Panc1 (cell line): ENCODE measurements around the gene GJB2. TPM values are rescaled to one million over a fixed set of nuclear protein-coding genes. Genes with fewer than 3 reads are reported as not detected.
A peak's percentile ranks its signal among the peaks of the same experiment; 100 is the strongest.

Source experiments
- ATAC-seq: fragments of 200-7000 bp; cut with Tn5 transposase; 2 replicates; pipeline ENCODE4 v1.9.1; 2020; ENCODE audit warnings: mild to moderate bottlenecking, moderate library complexity
- BruUV-seq: library from RNA; stranded (reverse); fragments of 400-500 nt; replicated peaks from 2 replicates; lab custom pipeline; 2021; lab: Mats Ljungman, UMichigan
- CTCF ChIA-PET: fragments of 300-600 bp; sonication (Branson Sonifier 250); formaldehyde crosslinking; loops from one replicate; lab custom pipeline; 2022; ENCODE audit warnings: antibody characterized with exemption; lab: Charles Lee
- POLR2A ChIA-PET: fragments of 300-600 bp; sonication (Branson Sonifier 250); formaldehyde crosslinking; loops from one replicate; lab custom pipeline; 2022; ENCODE audit warnings: antibody characterized with exemption; lab: Charles Lee
- DNase-seq: peaks from one replicate; pipeline ENCODE4 v3.0.0-alpha.2; 2010; ENCODE audit warnings: low read depth, low spot score
- H3K27ac ChIP-seq: 2 replicates; pipeline ENCODE4 v1.5.1; 2011; ENCODE audit warnings: mild to moderate bottlenecking, low read length, inconsistent platforms
- H3K27me3 ChIP-seq: fragments of 200-500 bp; sonication (Bioruptor generic); 2 replicates; pipeline ENCODE4 v1.6.0; 2014; ENCODE audit warnings: low read length, inconsistent platforms; ENCODE audit not compliant: control insufficient read depth, insufficient read depth
- H3K36me3 ChIP-seq: fragments of 200-500 bp; sonication (Bioruptor generic); 2 replicates; pipeline ENCODE4 v1.5.1; 2014; ENCODE audit warnings: inconsistent platforms, mild to moderate bottlenecking, low read length, moderate library complexity; ENCODE audit not compliant: control insufficient read depth, insufficient read depth
- H3K4me1 ChIP-seq: 2 replicates; pipeline ENCODE4 v1.5.1; 2011; ENCODE audit warnings: inconsistent platforms, mild to moderate bottlenecking, low read length, moderate library complexity; ENCODE audit not compliant: control insufficient read depth, insufficient read depth
- H3K4me3 ChIP-seq, 2 experiments: 2 replicates each; pipeline ENCODE4 v1.5.1; 2011 to 2012; ENCODE audit warnings: low read depth in 2 of 2, low read length in 2 of 2, mild to moderate bottlenecking in 2 of 2, inconsistent platforms in 1 of 2, moderate library complexity in 1 of 2
- H3K9me3 ChIP-seq: fragments of 200-500 bp; sonication (Bioruptor generic); 2 replicates; pipeline ENCODE4 v1.5.1; 2014; ENCODE audit warnings: low read depth, mild to moderate bottlenecking, inconsistent platforms, low read length, moderate library complexity; ENCODE audit not compliant: control insufficient read depth, insufficient read depth
- POLR2AphosphoS5 ChIP-seq: IDR thresholded peaks from 2 replicates; pipeline ENCODE4 v1.6.1; 2012; ENCODE audit warnings: mild to moderate bottlenecking, low read depth, low read length, moderate library complexity
- SIN3A ChIP-seq: IDR thresholded peaks from 2 replicates; pipeline ENCODE4 v1.6.1; 2012; ENCODE audit warnings: low read depth, mild to moderate bottlenecking, low read length, moderate library complexity, borderline replicate concordance; ENCODE audit not compliant: insufficient read depth
- TCF7L2 ChIP-seq: IDR thresholded peaks from 2 replicates; pipeline ENCODE4 v1.6.1; 2011; ENCODE audit warnings: mild to moderate bottlenecking, low read depth, low read length, inconsistent platforms
- in situ Hi-C: cut with HindIII; loops from 2 replicates; pipeline ENCODE4 v1.10.0; 2016; ENCODE audit warnings: low sequenced_read_pairs, low pct_unique_long_range_greater_than_20kb
- intact Hi-C: fragments of 100-400 bp; cut with micrococcal nuclease; formaldehyde crosslinking; loops from one replicate; pipeline ENCODE4 v1.10.0; 2022; ENCODE audit not compliant: unreplicated experiment
- total RNA-seq: library from RNA; stranded (reverse); gene quantifications from one replicate; pipeline ENCODE4 v1.2.1, GENCODE V29; 2021; ENCODE audit not compliant: unreplicated experiment
- TF ChIP-seq, protein P1 (sequence below): fragments of 450-650 bp; IDR thresholded peaks from 2 replicates; pipeline ENCODE4 v1.5.1; 2017; ENCODE audit warnings: mild to moderate bottlenecking
- TF ChIP-seq, protein P2 (sequence below), 2 experiments: IDR thresholded peaks; 2 replicates each; pipeline ENCODE4 v1.6.1; 2011 to 2012; ENCODE audit warnings: low read depth in 2 of 2, control low read depth in 1 of 2, low read length in 1 of 2, mild to moderate bottlenecking in 1 of 2, moderate library complexity in 1 of 2; ENCODE audit not compliant: insufficient read depth in 1 of 2

GJB2 gene
- total RNA-seq, 1 experiment from 2014 or later, result 54.2 TPM

DNA sequence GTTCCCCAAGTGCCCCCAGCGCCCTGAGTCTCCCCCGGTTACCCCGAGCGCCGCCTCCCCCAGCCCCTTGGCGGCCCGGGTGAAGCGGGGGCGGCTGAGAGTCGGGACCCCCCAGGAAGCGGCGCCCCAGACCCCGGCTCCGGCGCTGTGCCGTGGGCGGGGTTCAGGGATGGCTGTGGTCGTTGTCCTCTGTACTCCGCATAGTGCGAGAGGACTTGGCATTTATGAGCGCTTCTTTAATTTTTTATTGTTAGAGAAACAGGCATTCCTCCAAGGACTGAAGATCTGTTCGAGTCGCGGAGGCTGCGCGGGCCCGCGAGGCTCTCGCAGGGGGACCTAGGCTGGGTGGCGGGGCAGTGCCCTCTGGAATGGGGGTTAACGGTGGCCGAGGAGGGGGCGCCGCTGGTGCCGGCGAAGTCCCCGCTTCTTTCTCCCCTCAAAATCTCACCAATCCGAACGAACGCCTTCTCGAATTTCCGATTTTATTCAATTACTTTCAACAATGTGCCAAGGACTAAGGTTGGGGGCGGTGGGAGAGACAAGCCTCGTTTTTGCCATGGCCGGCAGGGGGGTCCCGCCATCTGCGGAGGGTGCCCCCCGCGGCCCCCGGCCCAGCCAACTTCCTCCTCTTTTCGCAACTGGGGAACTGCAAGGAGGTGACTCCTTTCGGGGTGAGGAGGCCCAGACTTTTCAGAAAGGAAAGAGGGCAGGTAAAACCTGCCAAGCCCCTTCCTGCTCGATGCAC, 596 bp upstream of the GJB2 start:
- peak; percentile 15; the same call in 1 of the 2 replicates for ATAC-seq
- peak overlapping the region; percentile 43 to 66 for H3K4me3 ChIP-seq
- ChIA-PET CTCF (no interaction called here), POLR2A (no interaction called here)
- H3K27ac ChIP-seq, result no peak overlapping the region
- in situ Hi-C loops, result no loop called here
- H3K4me1 ChIP-seq, result no peaks in the 10 kb centered on the region; the same call in 1 of the 2 replicates
- DNase-seq, result no peak
- intact Hi-C loops, result no loop called here
- H3K36me3 ChIP-seq, result no peaks in the 10 kb centered on the region
- H3K9me3 ChIP-seq, result no peaks in the 10 kb centered on the region
- no TSS peak for BruUV-seq
- TF ChIP-seq, protein P1, sequence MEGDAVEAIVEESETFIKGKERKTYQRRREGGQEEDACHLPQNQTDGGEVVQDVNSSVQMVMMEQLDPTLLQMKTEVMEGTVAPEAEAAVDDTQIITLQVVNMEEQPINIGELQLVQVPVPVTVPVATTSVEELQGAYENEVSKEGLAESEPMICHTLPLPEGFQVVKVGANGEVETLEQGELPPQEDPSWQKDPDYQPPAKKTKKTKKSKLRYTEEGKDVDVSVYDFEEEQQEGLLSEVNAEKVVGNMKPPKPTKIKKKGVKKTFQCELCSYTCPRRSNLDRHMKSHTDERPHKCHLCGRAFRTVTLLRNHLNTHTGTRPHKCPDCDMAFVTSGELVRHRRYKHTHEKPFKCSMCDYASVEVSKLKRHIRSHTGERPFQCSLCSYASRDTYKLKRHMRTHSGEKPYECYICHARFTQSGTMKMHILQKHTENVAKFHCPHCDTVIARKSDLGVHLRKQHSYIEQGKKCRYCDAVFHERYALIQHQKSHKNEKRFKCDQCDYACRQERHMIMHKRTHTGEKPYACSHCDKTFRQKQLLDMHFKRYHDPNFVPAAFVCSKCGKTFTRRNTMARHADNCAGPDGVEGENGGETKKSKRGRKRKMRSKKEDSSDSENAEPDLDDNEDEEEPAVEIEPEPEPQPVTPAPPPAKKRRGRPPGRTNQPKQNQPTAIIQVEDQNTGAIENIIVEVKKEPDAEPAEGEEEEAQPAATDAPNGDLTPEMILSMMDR, result no peak
- H3K27me3 ChIP-seq, result no peaks in the 10 kb centered on the region; the same call in 1 of the 2 replicates

DNA sequence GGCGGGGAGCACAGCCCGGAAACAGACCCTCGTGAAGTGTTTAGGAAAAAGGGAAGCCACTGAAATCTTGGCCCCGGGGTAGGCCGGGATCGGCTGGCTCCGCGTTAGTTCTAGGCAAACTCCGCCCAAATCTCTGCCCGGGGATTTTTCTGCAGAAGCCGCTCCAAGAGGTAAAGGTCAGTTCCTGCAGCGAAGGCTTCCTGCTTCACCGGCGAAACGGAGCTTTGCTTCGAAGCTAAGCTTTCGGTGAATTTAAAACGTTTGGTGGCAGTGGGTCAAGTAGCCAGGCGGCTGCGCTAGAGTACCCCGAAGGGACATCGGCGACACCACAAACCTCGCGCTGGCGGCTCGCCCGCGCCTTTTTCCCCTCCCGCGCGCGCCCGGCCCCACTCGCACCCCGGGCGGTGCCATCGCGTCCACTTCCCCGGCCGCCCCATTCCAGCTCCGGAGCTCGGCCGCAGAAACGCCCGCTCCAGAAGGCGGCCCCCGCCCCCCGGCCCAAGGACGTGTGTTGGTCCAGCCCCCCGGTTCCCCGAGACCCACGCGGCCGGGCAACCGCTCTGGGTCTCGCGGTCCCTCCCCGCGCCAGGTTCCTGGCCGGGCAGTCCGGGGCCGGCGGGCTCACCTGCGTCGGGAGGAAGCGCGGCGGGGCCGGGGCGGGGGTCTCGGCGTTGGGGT, 441 bp downstream of the GJB2 start:
- Histone ChIP-seq H3K4me3 (peak overlapping the region; percentile 43 to 66), H3K36me3 (no peaks in the 10 kb centered on the region; the same call in 1 of the 2 replicates), H3K27ac (peak overlapping the region; percentile 39; the same call in 1 of the 2 replicates), H3K9me3 (no peaks in the 10 kb centered on the region), H3K27me3 (no peaks in the 10 kb centered on the region; the same call in 1 of the 2 replicates), H3K4me1 (no peaks in the 10 kb centered on the region; the same call in 1 of the 2 replicates)
- TF ChIP-seq TCF7L2, result no peak
- TF ChIP-seq, protein P1, result peak; percentile 12; the same call in 1 of the 2 replicates
- intact Hi-C loops (no loop called here), in situ Hi-C loops (no loop called here)
- POLR2A ChIA-PET, result no interaction called here
- no TSS peak for BruUV-seq
- CTCF ChIA-PET, result interaction anchor here (0.6 kb wide), 1 partner anchor 10 kb away, joined by 3 read pairs; no protein-coding TSS in a partner anchor
- DNase-seq (no peak), ATAC-seq (peak; percentile 54)

DNA sequence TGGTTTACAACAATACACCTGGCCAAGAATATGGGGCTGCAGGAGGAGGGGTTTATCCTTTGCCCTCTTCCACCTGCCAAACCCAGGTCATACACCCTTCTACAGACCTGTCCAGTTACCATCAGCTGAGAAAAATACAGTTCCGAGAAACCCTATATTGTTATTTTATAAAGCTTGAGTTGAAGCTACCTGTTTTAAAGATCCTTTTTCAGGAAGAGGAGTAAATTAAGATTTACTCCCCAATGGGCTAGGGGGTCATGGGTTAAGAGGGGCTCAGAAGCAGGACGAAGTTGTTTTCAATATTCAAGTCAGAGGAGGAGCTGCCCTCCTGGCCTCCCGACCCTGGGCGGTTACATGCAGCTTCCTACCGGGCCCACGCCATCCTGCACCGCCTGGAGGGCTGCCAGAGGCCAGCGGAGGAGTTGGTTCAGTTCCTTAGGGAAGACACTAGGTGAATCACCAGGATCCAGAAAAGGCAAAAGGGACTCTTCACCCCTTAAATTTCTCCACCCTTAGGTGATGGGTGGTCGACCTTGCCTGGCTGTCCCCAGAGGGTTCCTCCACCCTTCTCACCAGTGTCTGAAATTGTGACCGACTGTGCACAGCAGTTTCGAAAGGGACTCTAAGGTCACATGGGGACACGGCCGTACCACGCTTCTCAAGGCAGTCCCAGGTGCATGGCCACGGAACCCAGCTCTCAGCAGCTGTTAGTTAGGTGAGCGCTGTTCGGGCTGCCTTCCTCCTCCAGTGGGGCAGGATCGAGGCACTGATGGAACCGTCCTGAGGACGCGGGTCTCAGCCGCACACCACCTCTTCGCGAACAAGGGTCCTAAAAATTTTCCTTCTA, 1.2 kb downstream of the GJB2 start:
- Histone ChIP-seq H3K36me3 (no peaks in the 10 kb centered on the region; the same call in 1 of the 2 replicates), H3K4me3 (peak overlapping the region; percentile 43 to 66), H3K9me3 (no peaks in the 10 kb centered on the region), H3K4me1 (no peaks in the 10 kb centered on the region; the same call in 1 of the 2 replicates), H3K27me3 (no peaks in the 10 kb centered on the region; the same call in 1 of the 2 replicates), H3K27ac (peak overlapping the region; percentile 39)
- POLR2A ChIA-PET, result no interaction called here
- DNase-seq (no peak), ATAC-seq (peak; percentile 25; the same call in 1 of the 2 replicates)
- intact Hi-C loops, result no loop called here
- CTCF ChIA-PET, result interaction anchor here (0.6 kb wide), 1 partner anchor 9 kb away, joined by 3 read pairs; no protein-coding TSS in a partner anchor
- in situ Hi-C loops, result no loop called here
- TF ChIP-seq, protein P1, result no peak
- TF ChIP-seq TCF7L2 (no peak), SIN3A (no peak), POLR2AphosphoS5 (no peak)
- TF ChIP-seq, protein P2, sequence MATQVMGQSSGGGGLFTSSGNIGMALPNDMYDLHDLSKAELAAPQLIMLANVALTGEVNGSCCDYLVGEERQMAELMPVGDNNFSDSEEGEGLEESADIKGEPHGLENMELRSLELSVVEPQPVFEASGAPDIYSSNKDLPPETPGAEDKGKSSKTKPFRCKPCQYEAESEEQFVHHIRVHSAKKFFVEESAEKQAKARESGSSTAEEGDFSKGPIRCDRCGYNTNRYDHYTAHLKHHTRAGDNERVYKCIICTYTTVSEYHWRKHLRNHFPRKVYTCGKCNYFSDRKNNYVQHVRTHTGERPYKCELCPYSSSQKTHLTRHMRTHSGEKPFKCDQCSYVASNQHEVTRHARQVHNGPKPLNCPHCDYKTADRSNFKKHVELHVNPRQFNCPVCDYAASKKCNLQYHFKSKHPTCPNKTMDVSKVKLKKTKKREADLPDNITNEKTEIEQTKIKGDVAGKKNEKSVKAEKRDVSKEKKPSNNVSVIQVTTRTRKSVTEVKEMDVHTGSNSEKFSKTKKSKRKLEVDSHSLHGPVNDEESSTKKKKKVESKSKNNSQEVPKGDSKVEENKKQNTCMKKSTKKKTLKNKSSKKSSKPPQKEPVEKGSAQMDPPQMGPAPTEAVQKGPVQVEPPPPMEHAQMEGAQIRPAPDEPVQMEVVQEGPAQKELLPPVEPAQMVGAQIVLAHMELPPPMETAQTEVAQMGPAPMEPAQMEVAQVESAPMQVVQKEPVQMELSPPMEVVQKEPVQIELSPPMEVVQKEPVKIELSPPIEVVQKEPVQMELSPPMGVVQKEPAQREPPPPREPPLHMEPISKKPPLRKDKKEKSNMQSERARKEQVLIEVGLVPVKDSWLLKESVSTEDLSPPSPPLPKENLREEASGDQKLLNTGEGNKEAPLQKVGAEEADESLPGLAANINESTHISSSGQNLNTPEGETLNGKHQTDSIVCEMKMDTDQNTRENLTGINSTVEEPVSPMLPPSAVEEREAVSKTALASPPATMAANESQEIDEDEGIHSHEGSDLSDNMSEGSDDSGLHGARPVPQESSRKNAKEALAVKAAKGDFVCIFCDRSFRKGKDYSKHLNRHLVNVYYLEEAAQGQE (IDR thresholded peaks at IDR 0.05; ENCODE audit: insufficient read depth in 1 of 2, low read depth in 2 of 2, low read length in 1 of 2), result no peak
- no TSS peak for BruUV-seq
